Measurements from ENCODE around the gene BNIP3. TPM values are rescaled to one million over a fixed set of nuclear protein-coding genes. Genes with fewer than 3 reads are reported as not detected.

Gene BNIP3
- total RNA-seq, 1 donor from 2014 or later, result 56.4 TPM

GRCh38 chr10:132019366-132019765 lies 37.6 kb upstream of the BNIP3 start:
- Mint-ChIP-seq H3K4me1 (ENCODE audit: low read depth, unreplicated experiment) (no peaks in the 10 kb centered on the region), H3K27ac (ENCODE audit: unreplicated experiment) (no peak overlapping the region), H3K27me3 (ENCODE audit: unreplicated experiment) (peaks cover 2% of the 10 kb centered on the region), H3K36me3 (ENCODE audit: unreplicated experiment) (peaks cover 5% of the 10 kb centered on the region), H3K9me3 (ENCODE audit: unreplicated experiment) (peaks cover 5% of the 10 kb centered on the region), H3K4me3 (ENCODE audit: unreplicated experiment) (no peak overlapping the region)
- DNase-seq, result no peak
- TF ChIP-seq CTCF (IDR thresholded peaks at IDR 0.05; ENCODE audit: partially characterized antibody, unreplicated experiment), result no peak

DNA sequence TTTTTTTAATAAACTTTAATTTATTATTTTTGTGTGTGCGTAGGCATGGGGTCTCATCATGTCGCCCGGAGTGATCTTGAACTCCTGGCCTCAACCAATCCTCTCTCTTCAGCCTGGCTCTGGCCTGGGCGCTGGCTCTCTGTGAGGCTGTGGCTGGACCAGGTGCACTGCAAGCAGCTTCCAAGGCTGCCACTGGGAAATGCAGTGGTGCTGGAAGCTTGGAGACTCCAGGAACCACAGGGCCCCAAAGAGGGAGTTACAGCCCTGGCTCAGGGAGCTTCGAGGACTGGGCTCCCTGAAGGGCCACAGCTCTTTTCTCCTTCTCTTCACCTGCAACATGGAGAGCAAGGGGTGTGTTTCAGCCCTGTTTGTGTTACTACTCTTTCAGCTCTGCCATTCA lies 36.7 kb upstream of the BNIP3 start:
- Mint-ChIP-seq H3K27ac (ENCODE audit: unreplicated experiment) (no peak overlapping the region), H3K4me1 (ENCODE audit: low read depth, unreplicated experiment) (no peaks in the 10 kb centered on the region), H3K36me3 (ENCODE audit: unreplicated experiment) (peaks cover 5% of the 10 kb centered on the region), H3K27me3 (ENCODE audit: unreplicated experiment) (peaks cover 2% of the 10 kb centered on the region), H3K9me3 (ENCODE audit: unreplicated experiment) (peaks cover 5% of the 10 kb centered on the region), H3K4me3 (ENCODE audit: unreplicated experiment) (no peak overlapping the region)
- DNase-seq, result no peak
- no peak for TF ChIP-seq CTCF (IDR thresholded peaks at IDR 0.05; ENCODE audit: partially characterized antibody, unreplicated experiment)

GRCh38 chr10:132016514-132016913 lies 34.8 kb upstream of the BNIP3 start:
- H3K27ac Mint-ChIP-seq (ENCODE audit: unreplicated experiment), result no peak overlapping the region
- no peak overlapping the region for H3K4me3 Mint-ChIP-seq (ENCODE audit: unreplicated experiment)
- no peak for DNase-seq
- H3K4me1 Mint-ChIP-seq (ENCODE audit: low read depth, unreplicated experiment), result no peaks in the 10 kb centered on the region
- peaks cover 5% of the 10 kb centered on the region for H3K36me3 Mint-ChIP-seq (ENCODE audit: unreplicated experiment)
- H3K27me3 Mint-ChIP-seq (ENCODE audit: unreplicated experiment), result no peaks in the 10 kb centered on the region
- peaks cover 2% of the 10 kb centered on the region for H3K9me3 Mint-ChIP-seq (ENCODE audit: unreplicated experiment)
- TF ChIP-seq CTCF (IDR thresholded peaks at IDR 0.05; ENCODE audit: partially characterized antibody, unreplicated experiment), result no peak

DNA sequence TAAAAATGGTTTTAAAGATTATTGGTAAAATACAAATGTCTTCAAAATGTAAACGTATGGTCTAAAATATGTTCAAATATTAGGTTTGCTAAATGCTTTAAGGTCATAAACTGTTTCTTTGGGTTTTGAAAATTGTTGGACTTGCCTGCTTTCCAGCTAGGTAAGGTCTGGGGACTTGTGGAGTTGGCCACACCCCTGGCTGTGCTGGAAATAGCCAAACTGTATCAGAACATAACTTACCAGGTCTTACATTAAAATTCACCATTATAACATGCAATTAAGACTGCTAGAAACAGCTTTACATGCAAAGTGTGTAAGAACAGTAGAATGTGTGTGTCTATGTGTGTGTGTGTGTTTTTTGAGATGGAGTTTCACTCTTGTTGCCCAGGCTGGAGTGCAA lies 29.7 kb upstream of the BNIP3 start:
- peaks cover 4% of the 10 kb centered on the region for H3K9me3 Mint-ChIP-seq (ENCODE audit: unreplicated experiment)
- H3K36me3 Mint-ChIP-seq (ENCODE audit: unreplicated experiment), result no peaks in the 10 kb centered on the region
- H3K27me3 Mint-ChIP-seq (ENCODE audit: unreplicated experiment), result no peaks in the 10 kb centered on the region
- no peak for TF ChIP-seq CTCF (IDR thresholded peaks at IDR 0.05; ENCODE audit: partially characterized antibody, unreplicated experiment)
- H3K27ac Mint-ChIP-seq (ENCODE audit: unreplicated experiment), result no peak overlapping the region
- no peak for DNase-seq
- H3K4me1 Mint-ChIP-seq (ENCODE audit: low read depth, unreplicated experiment), result no peaks in the 10 kb centered on the region
- no peak overlapping the region for H3K4me3 Mint-ChIP-seq (ENCODE audit: unreplicated experiment)

- no peak for DNase-seq
- H3K4me3 Mint-ChIP-seq (ENCODE audit: unreplicated experiment), result no peak overlapping the region
- H3K9me3 Mint-ChIP-seq (ENCODE audit: unreplicated experiment), result peaks cover 3% of the 10 kb centered on the region
- H3K36me3 Mint-ChIP-seq (ENCODE audit: unreplicated experiment), result no peaks in the 10 kb centered on the region
- no peak for TF ChIP-seq CTCF (IDR thresholded peaks at IDR 0.05; ENCODE audit: partially characterized antibody, unreplicated experiment)
- no peak overlapping the region for H3K27ac Mint-ChIP-seq (ENCODE audit: unreplicated experiment)
- H3K4me1 Mint-ChIP-seq (ENCODE audit: low read depth, unreplicated experiment), result no peaks in the 10 kb centered on the region
- no peaks in the 10 kb centered on the region for H3K27me3 Mint-ChIP-seq (ENCODE audit: unreplicated experiment)
Observed at GRCh38 chr10:132011024-132011423, 29.3 kb upstream of the BNIP3 start.
